Mesendoderm (in vitro differentiated cells): ENCODE measurements around the gene GNG12.

Source experiments
- DNase-seq: peaks from one replicate; pipeline ENCODE4 v3.0.0; 2013
- H2AK5ac ChIP-seq: 2 replicates; pipeline ENCODE4 v1.6.1; 2013; ENCODE audit warnings: low read length, inconsistent platforms
- H2BK120ac ChIP-seq: 2 replicates; pipeline ENCODE4 v1.6.1; 2013; ENCODE audit warnings: low read depth, mild to moderate bottlenecking, low read length, moderate library complexity, mixed read lengths
- H2BK15ac ChIP-seq: replicated peaks from 2 replicates; pipeline ENCODE4 v1.6.1; 2013; ENCODE audit warnings: low read depth, mild to moderate bottlenecking, moderate library complexity
- H2BK5ac ChIP-seq: 2 replicates; pipeline ENCODE4 v1.6.1; 2013; ENCODE audit warnings: low read length, inconsistent platforms
- H3K18ac ChIP-seq: 2 replicates; pipeline ENCODE4 v1.6.1; 2013; ENCODE audit warnings: mild to moderate bottlenecking, low read length, mixed read lengths
- H3K23ac ChIP-seq: one replicate; pipeline ENCODE4 v1.6.1; 2013; ENCODE audit warnings: low read length
- H3K27ac ChIP-seq: 2 replicates; pipeline ENCODE4 v1.5.1; 2013; ENCODE audit warnings: low read depth, mild to moderate bottlenecking, inconsistent platforms, low read length, moderate library complexity
- H3K27me3 ChIP-seq: 2 replicates; pipeline ENCODE4 v1.6.1; 2013; ENCODE audit warnings: low read length, control low read depth, mild to moderate bottlenecking, inconsistent platforms; ENCODE audit not compliant: insufficient read depth, poor library complexity
- H3K36me3 ChIP-seq: 2 replicates; pipeline ENCODE4 v1.6.1; 2013; ENCODE audit warnings: low read length, inconsistent platforms; ENCODE audit not compliant: control insufficient read depth, insufficient read depth
- H3K4ac ChIP-seq: one replicate; pipeline ENCODE4 v1.6.1; 2013; ENCODE audit warnings: low read depth, mild to moderate bottlenecking, low read length, moderate library complexity
- H3K4me1 ChIP-seq: 2 replicates; pipeline ENCODE4 v1.6.1; 2013; ENCODE audit warnings: low read depth, low read length, inconsistent platforms; ENCODE audit not compliant: control insufficient read depth
- H3K4me2 ChIP-seq: 2 replicates; pipeline ENCODE4 v1.6.1; 2013; ENCODE audit warnings: low read length
- H3K4me3 ChIP-seq: 2 replicates; pipeline ENCODE4 v1.5.1; 2013; ENCODE audit warnings: mild to moderate bottlenecking, low read length
- H3K56ac ChIP-seq: one replicate; pipeline ENCODE4 v1.6.1; 2013; ENCODE audit warnings: low read length
- H3K79me1 ChIP-seq: 2 replicates; pipeline ENCODE4 v1.6.1; 2013; ENCODE audit warnings: low read length, inconsistent platforms
- H3K79me2 ChIP-seq: 2 replicates; pipeline ENCODE4 v1.6.1; 2013; ENCODE audit warnings: mild to moderate bottlenecking, low read length; ENCODE audit not compliant: control insufficient read depth, insufficient read depth
- H3K9ac ChIP-seq: 2 replicates; pipeline ENCODE4 v1.6.1; 2013; ENCODE audit warnings: low read length, inconsistent platforms
- H4K5ac ChIP-seq: one replicate; pipeline ENCODE4 v1.6.1; 2013; ENCODE audit warnings: low read length
- H4K8ac ChIP-seq: one replicate; pipeline ENCODE4 v1.6.1; 2013; ENCODE audit warnings: low read depth, mild to moderate bottlenecking, control low read depth, low read length, moderate library complexity
- WGBS: extraction: QIAGEN DNeasy Blood & Tissue Kit; methylation state at CpG from one replicate; pipeline ENCODE4 v1.1.7; 2013; ENCODE audit warnings: low lambda C conversion rate, missing lambda C conversion rate; ENCODE audit not compliant: insufficient coverage; ENCODE audit errors: extremely low coverage; 5-methylcytosine and 5-hydroxymethylcytosine counted together

GNG12 gene

GRCh38 chr1:67749263-67749843 lies 83.9 kb downstream of the GNG12 start:
- peak overlapping the region; percentile 91 for H2BK5ac ChIP-seq
- WGBS, result no CpG with 5 or more reads among the region's 5 CpGs
- H3K23ac ChIP-seq, result peak overlapping the region; percentile 68
- no peaks in the 10 kb centered on the region for H3K79me2 ChIP-seq
- H3K4me1 ChIP-seq, result peaks cover 31% of the 10 kb centered on the region
- H3K18ac ChIP-seq, result no peak overlapping the region
- H3K4me3 ChIP-seq, result no peak overlapping the region
- H3K79me1 ChIP-seq, result no peaks in the 10 kb centered on the region
- no peak overlapping the region for H4K5ac ChIP-seq
- no peak overlapping the region for H2BK120ac ChIP-seq
- H3K27me3 ChIP-seq, result no peaks in the 10 kb centered on the region
- H2BK15ac ChIP-seq, result no peak overlapping the region
- H3K9ac ChIP-seq, result peak overlapping the region; percentile 56
- peak overlapping the region; percentile 88 for H3K56ac ChIP-seq
- no peak overlapping the region for H4K8ac ChIP-seq
- no peak overlapping the region for H2AK5ac ChIP-seq
- peak; percentile 95 for DNase-seq
- no peak overlapping the region for H3K4ac ChIP-seq
- H3K36me3 ChIP-seq, result no peaks in the 10 kb centered on the region
- peak overlapping the region; percentile 95 for H3K27ac ChIP-seq
- H3K4me2 ChIP-seq, result peak overlapping the region; percentile 21

GRCh38 chr1:67748630-67749029 lies 84.6 kb downstream of the GNG12 start:
- H3K4me3 ChIP-seq, result no peak overlapping the region
- H3K9ac ChIP-seq, result peak overlapping the region; percentile 6

GRCh38 chr1:67747671-67748546 lies 85.4 kb downstream of the GNG12 start:
- DNase-seq, result no peak
- Histone ChIP-seq H4K5ac (no peak overlapping the region), H3K79me1 (no peaks in the 10 kb centered on the region), H3K4me1 (peaks cover 35% of the 10 kb centered on the region), H2BK120ac (no peak overlapping the region), H3K9ac (peak overlapping the region; percentile 6), H3K23ac (no peak overlapping the region), H3K36me3 (no peaks in the 10 kb centered on the region), H3K27me3 (no peaks in the 10 kb centered on the region), H3K4me2 (no peak overlapping the region), H4K8ac (no peak overlapping the region), H3K27ac (no peak overlapping the region), H3K4me3 (no peak overlapping the region), H2BK15ac (no peak overlapping the region), H2AK5ac (peak overlapping the region; percentile 28), H3K4ac (peak overlapping the region; percentile 47), H3K18ac (no peak overlapping the region), H2BK5ac (peak overlapping the region; percentile 11), H3K56ac (peak overlapping the region; percentile 2), H3K79me2 (no peaks in the 10 kb centered on the region)
- no CpG with 5 or more reads among the region's 4 CpGs for WGBS

More at GRCh38 chr1:67748630-67749029, 84.6 kb downstream of the GNG12 start:
- peak overlapping the region; percentile 29 for H2BK5ac ChIP-seq
- H3K18ac ChIP-seq, result peak overlapping the region; percentile 6
- H2BK15ac ChIP-seq, result no peak overlapping the region
- WGBS, result no CpG with 5 or more reads among the region's 2 CpGs
- no peaks in the 10 kb centered on the region for H3K79me1 ChIP-seq
- H3K27me3 ChIP-seq, result no peaks in the 10 kb centered on the region
- H3K56ac ChIP-seq, result peak overlapping the region; percentile 53
- H3K36me3 ChIP-seq, result no peaks in the 10 kb centered on the region
- H3K23ac ChIP-seq, result no peak overlapping the region
- H3K79me2 ChIP-seq, result no peaks in the 10 kb centered on the region
- H3K4me1 ChIP-seq, result peaks cover 33% of the 10 kb centered on the region
- no peak overlapping the region for H3K4ac ChIP-seq
- H3K27ac ChIP-seq, result peak overlapping the region; percentile 28
- no peak overlapping the region for H3K4me2 ChIP-seq
- no peak overlapping the region for H2BK120ac ChIP-seq
- H2AK5ac ChIP-seq, result no peak overlapping the region
- H4K8ac ChIP-seq, result no peak overlapping the region
- no peak for DNase-seq
- H4K5ac ChIP-seq, result no peak overlapping the region

GRCh38 chr1:67745875-67746698 lies 87.2 kb downstream of the GNG12 start:
- DNase-seq, result peak; percentile 55
- Histone ChIP-seq H3K36me3 (no peaks in the 10 kb centered on the region), H3K56ac (no peak overlapping the region), H3K27me3 (no peaks in the 10 kb centered on the region), H3K4ac (no peak overlapping the region), H3K79me1 (no peaks in the 10 kb centered on the region), H2AK5ac (no peak overlapping the region), H2BK120ac (no peak overlapping the region), H3K4me1 (peaks cover 28% of the 10 kb centered on the region), H2BK15ac (no peak overlapping the region), H4K8ac (no peak overlapping the region), H3K4me3 (no peak overlapping the region), H3K18ac (no peak overlapping the region), H3K4me2 (no peak overlapping the region), H3K27ac (no peak overlapping the region), H2BK5ac (no peak overlapping the region), H3K79me2 (no peaks in the 10 kb centered on the region), H4K5ac (no peak overlapping the region), H3K9ac (no peak overlapping the region), H3K23ac (no peak overlapping the region)
- WGBS, result no CpG with 5 or more reads among the region's 6 CpGs

GRCh38 chr1:67743072-67743725 lies 90.1 kb downstream of the GNG12 start:
- no peaks in the 10 kb centered on the region for H3K27me3 ChIP-seq
- H3K56ac ChIP-seq, result no peak overlapping the region
- H3K36me3 ChIP-seq, result no peaks in the 10 kb centered on the region
- no peak overlapping the region for H3K4me3 ChIP-seq
- no peak overlapping the region for H2BK5ac ChIP-seq
- DNase-seq, result peak; percentile 75
- no peak overlapping the region for H3K4me2 ChIP-seq
- H2AK5ac ChIP-seq, result no peak overlapping the region
- no peak overlapping the region for H4K5ac ChIP-seq
- no peaks in the 10 kb centered on the region for H3K79me1 ChIP-seq
- no peak overlapping the region for H3K23ac ChIP-seq
- H3K4me1 ChIP-seq, result peaks cover 16% of the 10 kb centered on the region
- peak overlapping the region; percentile 75 for H3K18ac ChIP-seq
- H3K9ac ChIP-seq, result no peak overlapping the region
- WGBS, result no CpG with 5 or more reads among the region's 3 CpGs
- H3K79me2 ChIP-seq, result no peaks in the 10 kb centered on the region
- H2BK15ac ChIP-seq, result no peak overlapping the region
- no peak overlapping the region for H3K4ac ChIP-seq
- H4K8ac ChIP-seq, result no peak overlapping the region
- H3K27ac ChIP-seq, result no peak overlapping the region
- H2BK120ac ChIP-seq, result peak overlapping the region; percentile 61
